Activated CD4-positive, alpha-beta T cell treated with anti-CD3 and anti-CD28 coated beads, Interleukin-2, amount 50 U/mL, for 16 hours (primary cell): ENCODE data around the gene PCBP4.

Experiments used
- DNase-seq: peaks from one replicate; pipeline ENCODE4 v3.0.0-alpha.2; 2020

Gene PCBP4

DNA sequence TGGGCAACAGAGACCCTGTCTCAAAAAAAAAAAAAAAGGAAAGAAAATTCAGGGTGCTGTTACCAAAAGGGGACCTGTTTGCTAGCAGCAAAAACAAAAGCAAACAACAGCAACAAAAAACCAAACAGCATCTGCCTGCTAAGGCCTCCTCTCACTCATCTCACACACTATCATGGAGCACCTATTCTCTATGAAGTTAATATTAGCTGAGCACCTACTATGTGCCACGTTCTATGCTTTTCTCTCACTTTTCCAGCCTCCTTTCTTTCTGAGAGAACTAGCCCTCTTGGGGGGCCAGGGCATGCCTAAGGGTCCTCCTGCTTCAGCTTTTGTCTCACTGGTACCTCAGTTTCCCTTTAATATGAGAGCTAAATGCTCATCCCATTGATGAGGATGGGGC is 12.5 kb downstream of the PCBP4 start:
- DNase-seq, result no peak

DNA sequence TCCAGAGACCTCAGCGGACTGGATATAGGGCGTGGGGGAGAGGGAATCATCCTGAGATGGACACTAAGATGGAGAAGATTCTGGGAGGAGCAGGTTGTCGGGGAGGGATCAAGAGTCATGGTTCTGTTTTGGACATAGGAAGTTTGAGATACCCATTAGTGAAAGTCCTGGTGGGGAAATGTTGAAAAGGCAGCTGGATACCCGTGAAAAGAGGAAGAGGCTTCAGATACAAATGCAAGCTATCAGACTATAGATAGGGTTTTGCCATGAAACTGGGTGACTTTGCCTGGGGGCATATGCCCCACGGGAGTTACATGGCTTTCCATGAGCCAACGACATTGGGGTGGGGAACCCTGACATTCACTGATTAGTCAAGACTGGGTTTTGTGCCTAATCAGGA is 13.1 kb downstream of the PCBP4 start:
- DNase-seq, result no peak

DNA sequence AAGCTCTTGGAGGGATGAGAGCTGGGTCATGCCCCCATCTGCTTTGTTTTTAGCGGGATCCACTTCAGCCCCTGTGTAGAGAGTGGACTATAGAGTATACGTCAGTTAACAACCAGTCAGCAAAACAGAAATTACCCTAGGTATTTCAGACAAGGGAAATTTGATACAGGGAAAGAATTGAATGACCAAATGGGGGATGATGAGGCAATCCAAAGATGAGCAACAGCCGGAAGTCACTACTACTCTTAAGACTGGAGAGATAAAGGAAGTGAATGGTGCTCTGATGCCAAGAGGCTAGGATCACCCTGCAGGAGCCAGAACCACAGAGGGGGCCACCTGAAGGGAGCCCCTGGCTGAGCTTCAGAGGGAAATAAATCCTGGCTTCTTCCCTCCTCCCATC is 13.8 kb downstream of the PCBP4 start:
- no peak for DNase-seq

DNA sequence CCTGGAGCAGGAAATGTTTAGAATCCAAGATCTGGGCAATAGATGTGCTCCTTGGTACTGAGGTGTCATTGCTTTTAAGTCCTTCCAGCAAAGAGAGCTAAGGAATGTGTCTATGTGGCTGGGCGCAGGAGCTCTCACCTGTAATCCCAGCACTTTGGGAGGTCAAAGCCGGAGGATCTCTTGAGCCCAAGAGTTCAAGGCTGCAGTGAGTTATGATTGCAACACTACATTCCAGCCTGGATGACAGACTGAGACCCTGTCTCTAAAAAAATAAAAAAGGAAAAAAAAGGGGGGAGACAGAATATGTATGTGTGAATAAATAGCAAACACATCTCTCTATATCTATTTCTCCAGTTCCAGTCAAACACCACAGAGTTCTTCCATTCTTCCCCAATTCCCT is 16.4 kb downstream of the PCBP4 start:
- no peak for DNase-seq

DNA sequence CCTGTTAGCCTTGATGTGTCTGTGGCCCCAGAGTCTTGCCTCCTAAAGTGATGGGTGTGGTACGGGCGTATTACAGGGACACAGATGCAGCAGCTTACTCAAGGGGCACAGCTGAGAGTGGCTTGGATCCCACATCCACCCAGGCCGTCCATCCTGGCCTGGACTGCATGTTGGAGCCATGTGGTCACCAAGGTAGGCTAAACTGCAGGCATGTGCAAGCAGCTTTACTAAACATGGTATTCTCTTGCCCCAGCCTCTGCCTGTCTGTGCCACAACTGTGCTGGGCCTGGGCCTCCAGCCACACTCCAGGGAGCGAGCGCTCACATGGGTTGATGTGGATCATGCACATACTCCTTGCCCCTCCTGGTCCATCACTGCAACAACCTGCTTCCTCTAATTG is 18.1 kb downstream of the PCBP4 start:
- DNase-seq, result no peak

DNA sequence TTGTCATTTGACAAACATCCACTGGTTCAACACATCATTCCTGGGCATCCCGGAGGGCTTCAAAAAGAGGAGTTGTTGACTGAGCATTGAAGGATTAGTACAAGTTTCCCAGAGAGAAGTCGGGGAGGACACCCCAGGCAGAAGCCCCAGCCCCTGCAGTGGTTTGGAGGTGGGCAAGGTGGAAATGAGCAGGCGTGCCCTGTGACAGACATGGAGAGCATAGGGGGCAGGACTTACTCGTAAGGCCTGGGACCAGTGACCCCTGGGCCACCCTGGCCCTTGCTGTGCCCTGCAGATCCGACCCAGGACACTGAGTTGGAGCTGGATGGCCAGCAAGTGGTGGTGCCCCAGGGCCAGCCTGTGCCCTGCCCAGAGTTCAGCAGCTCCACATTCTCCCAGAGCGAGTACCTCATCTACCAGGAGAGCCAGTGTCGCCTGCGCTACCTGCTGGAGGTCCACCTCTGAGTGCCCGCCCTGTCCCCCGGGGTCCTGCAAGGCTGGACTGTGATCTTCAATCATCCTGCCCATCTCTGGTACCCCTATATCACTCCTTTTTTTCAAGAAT is 19.2 kb downstream of the PCBP4 start:
- no peak for DNase-seq

DNA sequence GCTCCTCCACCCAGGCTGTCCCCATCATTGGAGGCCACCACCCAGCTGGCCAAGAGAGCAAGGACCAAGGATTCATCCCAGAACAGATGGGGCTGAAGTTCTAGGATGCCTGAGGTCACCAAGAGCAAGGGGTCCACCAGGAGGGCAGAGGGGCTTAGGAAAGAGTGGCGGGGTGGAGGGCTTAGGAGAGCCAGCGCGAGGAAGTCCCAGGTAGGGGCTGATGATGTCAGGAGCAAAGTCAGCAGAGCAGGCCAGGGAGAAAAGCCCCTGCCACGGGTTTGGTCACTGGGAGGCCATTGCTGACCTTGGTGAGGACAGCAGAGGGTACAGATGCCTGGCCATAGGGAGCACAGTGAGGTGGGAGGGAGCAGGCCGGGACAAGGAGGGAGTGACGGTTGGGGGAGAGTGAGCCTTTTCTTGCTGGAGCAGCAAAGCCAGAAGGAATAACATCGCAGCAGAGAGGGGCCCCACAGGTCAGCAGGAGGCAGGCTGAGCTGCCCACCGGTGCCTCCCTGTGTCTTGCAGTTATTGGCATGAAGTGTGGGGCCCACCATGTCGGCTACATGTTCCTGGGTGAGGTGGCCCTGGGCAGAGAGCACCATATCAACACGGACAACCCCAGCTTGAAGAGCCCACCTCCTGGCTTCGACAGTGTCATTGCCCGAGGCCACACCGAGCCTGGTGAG is 19.9 kb downstream of the PCBP4 start:
- no peak for DNase-seq

DNA sequence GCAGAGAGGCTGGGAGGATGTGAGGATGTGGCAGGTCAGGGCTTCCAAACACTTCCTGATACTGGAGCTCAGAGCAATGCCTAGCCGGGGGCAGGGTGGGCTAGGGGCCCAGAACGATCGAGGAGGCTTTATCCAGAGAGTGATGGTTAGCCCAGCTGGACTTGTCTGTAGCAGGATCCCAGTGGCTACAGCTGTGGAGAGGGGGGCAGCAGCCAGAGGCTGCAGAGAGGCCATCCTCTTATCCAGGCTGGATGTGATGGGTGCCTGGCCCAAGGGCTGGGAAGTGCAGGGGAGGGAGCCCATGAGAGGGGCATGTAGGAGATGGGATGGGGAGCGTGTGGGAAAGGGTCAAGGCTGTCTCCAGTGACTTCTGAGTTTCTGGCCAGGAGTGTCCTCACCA is 20.5 kb downstream of the PCBP4 start:
- DNase-seq, result no peak

DNA sequence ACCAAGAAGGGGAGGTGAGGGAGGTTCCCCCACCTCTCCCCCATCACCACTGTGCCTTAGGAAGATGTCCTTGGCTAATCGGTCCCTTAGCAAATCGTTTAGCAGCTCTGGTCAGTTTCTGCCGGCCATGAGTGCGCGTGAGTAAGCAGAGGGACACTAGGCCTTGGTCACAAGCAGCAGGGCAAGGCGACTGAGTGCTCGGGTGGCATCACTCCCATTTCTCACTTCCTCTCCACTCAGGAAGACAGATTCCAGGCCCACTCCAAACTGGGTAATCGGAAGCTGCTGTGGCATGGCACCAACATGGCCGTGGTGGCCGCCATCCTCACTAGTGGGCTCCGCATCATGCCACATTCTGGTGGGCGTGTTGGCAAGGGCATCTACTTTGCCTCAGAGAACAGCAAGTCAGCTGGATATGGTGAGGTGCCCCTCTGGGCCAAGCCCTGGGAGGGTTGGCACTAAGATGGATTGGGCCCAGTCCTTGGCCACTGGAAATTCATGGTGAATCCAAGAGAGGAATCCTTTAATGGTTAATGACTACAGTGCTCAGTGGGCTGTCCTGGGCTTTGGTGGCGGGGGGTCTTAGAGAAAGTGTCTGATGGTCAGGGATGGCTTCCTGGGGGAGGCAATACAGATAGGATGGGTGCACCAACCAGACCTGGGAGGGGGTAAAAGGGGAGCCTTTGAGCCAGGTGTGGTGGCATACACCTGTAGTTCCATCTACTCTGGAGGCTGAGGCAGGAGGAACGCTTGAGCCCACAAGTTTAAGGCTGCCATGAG is 21.1 kb downstream of the PCBP4 start:
- DNase-seq, result no peak

DNA sequence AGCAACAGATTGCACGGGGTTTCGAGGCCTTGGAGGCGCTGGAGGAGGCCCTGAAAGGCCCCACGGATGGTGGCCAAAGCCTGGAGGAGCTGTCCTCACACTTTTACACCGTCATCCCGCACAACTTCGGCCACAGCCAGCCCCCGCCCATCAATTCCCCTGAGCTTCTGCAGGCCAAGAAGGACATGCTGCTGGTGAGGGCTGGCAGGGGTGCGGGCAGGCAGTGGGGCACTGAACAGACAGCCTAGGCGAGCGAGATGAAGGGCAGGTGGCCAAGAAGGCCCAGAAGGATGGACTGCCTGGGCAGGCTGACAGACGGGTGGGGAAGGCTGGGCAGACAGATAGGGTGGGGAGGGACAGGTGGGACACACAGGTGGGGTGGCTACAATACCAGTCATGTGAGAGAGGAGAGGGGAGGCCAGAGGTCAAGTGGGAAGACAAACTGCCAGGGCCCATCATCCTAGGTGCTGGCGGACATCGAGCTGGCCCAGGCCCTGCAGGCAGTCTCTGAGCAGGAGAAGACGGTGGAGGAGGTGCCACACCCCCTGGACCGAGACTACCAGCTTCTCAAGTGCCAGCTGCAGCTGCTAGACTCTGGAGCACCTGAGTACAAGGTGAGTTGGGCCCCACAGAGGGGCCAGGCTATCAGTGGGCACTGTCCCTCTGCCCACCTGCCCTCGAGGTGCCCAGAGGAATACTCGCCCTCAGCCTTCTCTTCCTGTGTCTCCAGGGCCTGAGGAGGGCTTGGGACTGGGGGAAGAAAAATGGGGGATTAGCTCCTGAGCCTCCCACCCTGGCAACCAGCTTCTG is 22.0 kb downstream of the PCBP4 start:
- DNase-seq, result no peak

DNA sequence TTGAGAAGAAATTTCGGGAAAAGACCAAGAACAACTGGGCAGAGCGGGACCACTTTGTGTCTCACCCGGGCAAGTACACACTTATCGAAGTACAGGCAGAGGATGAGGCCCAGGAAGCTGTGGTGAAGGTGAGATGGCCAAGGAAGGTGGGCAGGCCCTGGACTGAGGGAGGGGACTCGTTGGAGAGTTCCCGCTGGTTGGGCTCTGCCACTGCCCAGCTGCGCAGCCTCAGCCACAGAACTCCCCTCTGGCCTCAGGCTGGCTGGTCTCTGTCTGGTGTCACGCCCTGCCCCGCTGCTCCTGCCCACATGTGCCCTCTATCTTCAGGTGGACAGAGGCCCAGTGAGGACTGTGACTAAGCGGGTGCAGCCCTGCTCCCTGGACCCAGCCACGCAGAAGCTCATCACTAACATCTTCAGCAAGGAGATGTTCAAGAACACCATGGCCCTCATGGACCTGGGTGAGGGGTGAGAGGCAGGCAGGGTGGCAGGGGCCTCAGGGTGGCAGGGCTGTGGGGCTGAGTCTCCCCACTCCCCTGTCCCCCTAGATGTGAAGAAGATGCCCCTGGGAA is 22.7 kb downstream of the PCBP4 start:
- DNase-seq, result no peak

DNA sequence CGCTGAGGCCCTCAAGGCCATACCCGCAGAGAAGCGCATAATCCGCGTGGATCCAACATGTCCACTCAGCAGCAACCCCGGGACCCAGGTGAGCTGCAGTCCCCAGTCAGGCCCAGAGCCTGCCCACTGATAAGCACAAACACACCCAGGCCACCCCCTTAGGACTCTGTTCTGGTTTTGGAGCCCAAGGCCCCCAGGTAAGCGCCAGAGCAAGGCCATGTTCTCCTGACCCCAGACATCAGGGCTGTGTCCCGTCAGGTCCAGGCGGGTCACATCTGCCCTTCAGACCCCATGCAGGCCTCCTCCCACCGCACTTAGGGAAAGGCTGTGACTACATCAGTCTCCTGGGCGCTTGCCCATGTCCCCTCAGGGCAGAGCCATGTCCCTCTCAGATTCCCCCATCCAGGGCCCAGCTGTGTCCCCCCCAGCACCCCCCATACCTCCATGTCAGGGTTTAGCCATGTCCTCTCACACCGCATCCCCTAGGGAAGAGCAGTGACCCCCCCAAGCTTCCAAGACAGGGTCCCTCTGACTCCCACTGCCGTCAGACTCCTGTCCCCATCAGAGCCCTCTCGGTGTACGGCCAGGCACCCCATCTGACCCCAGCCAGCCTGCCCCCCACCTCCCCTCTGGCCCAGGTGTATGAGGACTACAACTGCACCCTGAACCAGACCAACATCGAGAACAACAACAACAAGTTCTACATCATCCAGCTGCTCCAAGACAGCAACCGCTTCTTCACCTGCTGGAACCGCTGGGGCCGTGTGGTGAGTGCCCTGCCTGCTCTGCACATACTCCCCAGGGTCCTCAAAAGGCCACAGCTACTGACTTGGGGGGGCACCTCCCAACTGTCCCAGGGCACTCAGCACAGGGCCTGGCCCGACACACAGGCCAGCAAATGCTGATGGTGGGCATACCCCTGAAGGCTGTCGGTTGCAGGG is 23.5 kb downstream of the PCBP4 start:
- DNase-seq, result no peak

DNA sequence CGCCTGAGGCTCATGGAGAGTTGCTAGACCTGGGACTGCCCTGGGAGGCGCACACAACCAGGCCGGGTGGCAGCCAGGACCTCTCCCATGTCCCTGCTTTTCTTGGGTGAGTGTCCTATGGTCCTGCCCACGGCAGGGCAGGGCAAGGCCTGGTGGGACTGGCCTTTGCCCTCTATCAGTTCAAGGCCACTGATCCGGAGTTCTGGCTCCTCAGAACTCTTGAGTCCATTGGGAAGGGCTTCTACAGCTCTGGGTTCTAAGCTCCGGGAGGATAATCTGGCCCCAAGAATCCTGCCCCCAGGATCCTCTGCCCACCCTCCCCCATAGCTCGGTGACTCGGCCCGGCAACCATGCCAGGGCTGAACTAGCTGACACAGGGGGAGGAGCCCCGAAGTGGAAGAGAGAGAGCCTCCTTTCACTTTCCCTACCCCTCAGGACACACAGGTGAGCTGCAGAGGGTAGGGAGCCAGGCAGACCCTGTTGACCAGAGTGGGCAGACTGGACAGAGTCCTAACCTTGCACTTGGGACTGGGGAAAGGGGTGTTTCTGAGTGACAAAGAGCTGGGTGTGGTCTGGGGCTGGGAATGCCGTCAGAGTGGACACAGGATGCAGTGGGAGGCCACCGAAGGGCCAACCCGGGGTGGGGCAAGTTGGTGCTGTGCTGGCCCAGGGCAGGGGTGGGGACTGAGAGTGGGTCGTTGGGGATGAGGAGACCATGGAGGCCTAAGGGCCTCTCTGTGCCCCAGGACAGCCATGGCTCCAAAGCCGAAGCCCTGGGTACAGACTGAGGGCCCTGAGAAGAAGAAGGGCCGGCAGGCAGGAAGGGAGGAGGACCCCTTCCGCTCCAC is 24.4 kb downstream of the PCBP4 start:
- peak; percentile 69 for DNase-seq

DNA sequence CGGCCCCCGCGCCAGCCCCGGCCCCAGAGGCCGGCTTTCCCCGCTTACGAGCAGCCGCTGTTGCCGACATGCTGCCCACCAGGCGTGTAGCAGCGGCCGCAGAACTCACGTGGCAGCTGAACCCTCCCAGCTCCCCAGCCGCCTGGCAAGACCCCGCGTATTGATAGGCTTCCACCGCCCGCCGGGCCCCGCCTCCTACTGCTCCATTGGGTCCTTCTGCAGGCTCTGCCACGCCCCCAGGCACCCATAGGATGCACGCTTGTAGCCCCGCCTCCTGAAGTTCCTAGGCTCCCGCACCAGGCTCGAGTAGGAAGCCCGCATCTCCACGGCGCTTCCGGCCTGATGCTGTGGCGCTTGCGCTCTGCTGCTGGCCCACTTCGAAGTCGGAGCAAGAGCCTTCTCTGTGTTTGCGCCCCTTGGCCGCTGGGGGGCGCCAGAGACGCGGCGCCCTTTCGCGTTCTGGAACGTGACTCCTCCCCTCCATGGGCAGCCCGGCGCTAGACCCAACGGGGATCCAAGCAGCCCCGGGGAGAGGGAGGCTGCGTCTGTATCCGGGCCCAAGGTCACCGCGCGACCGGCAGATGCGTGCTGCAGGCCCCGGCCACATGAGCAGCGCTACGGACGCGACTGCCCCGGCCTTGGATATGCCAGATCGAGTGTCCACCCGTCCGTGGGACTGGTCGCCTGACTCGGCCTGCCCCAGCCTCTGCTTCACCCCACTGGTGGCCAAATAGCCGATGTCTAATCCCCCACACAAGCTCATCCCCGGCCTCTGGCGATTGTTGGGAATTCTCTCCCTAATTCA is 25.3 kb downstream of the PCBP4 start, which contains the start of the genes PARP3 and RRP9:
TSS of gene PARP3 (plus strand) at position 566 of the 805 bp plus-strand sequence. CDS start 993 bp downstream, outside the sequence.
TSS of gene RRP9 (minus strand) at position 107 of the 805 bp plus-strand sequence. CDS start at position 70, 37 bp downstream.
- peak; percentile 100 for DNase-seq

DNA sequence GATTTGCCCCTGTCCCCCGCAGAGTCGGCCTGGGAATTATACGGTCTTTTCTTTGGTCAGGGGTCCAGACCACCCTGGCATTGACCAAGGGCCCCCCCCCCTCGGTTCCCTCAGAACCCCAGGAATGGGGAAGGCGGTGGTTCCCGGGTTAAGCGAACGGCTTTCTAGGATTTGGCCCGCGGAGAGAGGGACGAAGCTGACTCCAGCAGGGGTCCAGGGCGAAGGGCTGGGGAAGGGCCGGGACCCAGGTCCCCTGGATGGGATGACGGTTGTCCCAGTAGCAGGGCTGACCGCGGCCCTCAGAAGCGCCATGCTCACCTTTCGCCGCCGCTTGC is 25.8 kb downstream of the PCBP4 start:
- DNase-seq, result no peak

DNA sequence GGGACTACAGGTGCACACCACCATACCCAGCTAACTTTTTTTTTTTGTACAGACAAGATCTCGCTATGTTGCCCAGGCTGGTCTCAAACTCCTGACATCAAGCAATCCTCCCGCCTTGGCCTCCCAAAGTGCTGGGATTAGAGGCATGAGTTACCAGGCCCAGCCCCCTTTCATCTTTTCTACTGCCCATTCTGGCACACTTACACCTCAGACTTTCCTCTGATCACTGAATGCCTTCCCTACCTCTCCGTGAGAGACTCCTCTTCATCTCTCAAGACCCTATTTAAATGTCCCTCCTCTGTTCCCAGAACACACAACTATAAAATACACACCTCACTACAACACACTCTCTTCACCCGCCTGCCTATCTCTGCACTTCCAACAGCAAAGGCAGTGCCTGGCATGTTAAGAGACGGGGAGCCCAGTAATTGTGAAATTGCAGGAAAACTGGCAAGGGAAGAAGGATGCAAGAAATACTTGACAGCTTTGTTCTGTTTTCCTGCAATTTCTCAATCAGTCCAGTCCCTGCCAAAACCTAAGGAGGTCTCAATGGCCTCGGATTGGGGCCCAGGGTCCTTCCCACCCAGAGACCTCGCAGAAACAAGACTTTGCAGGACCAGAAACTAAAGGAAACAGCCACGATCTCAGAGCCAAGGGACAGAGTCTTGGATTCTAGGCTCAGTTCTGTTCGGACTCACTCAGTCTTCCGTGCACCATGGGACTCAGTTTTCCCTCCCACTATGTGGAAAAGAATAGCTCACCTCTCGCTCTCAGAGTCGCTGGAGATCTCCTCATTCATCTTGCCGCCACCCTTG is 26.4 kb downstream of the PCBP4 start:
- no peak for DNase-seq

DNA sequence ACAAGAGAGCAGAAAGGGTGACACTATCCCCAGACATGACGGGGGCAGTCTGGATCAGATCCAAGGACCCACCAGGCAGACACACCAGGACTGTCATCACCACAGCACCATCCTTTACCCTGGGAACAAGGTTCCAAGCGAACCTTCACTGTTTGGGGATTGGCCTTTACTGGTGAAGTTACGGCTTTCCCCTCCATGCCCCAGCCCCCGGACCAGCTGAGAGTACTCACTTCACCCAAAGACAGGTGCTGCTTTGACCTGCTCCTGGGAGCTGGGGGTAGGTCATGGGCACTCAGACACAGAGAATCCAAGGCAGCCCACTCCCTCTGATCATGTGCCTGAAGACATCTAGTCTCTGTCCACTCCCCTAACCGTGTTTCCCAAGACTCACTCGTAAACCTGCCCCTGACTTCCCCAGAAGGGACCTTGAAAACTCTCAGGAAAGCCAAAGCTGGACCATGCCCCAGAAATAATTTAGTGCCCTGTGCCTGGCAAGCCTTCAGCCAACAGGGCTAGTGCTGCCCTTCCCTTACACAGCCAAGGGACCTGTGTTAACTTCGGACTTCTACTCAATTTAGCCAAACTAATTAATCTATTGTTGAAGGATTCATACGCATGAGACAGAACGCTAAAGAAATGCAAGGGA is 28.4 kb downstream of the PCBP4 start:
- DNase-seq, result no peak
